Naive thymus-derived CD4-positive, alpha-beta T cell (primary cell): Measurements from ENCODE around the gene MED25. TPM values are rescaled to one million over a fixed set of nuclear protein-coding genes. Genes with fewer than 3 reads are reported as not detected.

ENCODE experiments used
- ATAC-seq: fragments of 150-1000 bp; cut with Tn5 transposase; 2 replicates; pipeline ENCODE4 v1.10.0; 2021; ENCODE audit warnings: mild to moderate bottlenecking, moderate library complexity
- CTCF ChIA-PET: fragments of 350-600 bp; sonication (Branson Sonifier 250); formaldehyde crosslinking; loops from one replicate; lab custom pipeline; 2021; ENCODE audit warnings: antibody characterized with exemption; lab: Charles Lee
- POLR2A ChIA-PET: fragments of 350-600 bp; sonication (Branson Sonifier 250); formaldehyde crosslinking; loops from one replicate; lab custom pipeline; 2021; ENCODE audit warnings: antibody characterized with exemption, inconsistent platforms; lab: Charles Lee
- DNase-seq, 9 donors: peaks; one replicate each; pipeline versions ENCODE4 v3.0.0 to v3.0.0-alpha.2; 2020 to 2022; ENCODE audit warnings: mixed read lengths in 1 of 9
- H3K27ac ChIP-seq: one replicate; pipeline ENCODE4 v1.7.0; 2013; ENCODE audit warnings: mild to moderate bottlenecking, low read depth, low read length, moderate library complexity
- H3K27me3 ChIP-seq, 2 donors: one replicate each; pipeline ENCODE4 v1.7.0; 2013; ENCODE audit warnings: low read length in 2 of 2, mild to moderate bottlenecking in 2 of 2, moderate library complexity in 2 of 2; ENCODE audit not compliant: control insufficient read depth in 2 of 2, insufficient read depth in 2 of 2
- H3K36me3 ChIP-seq, 3 experiments: 1 replicate in 2 of 3; 2 replicates in 1 of 3; pipeline ENCODE4 v1.7.0; 2013; ENCODE audit warnings: low read length in 3 of 3, mild to moderate bottlenecking in 3 of 3, moderate library complexity in 1 of 3; ENCODE audit not compliant: insufficient read depth in 3 of 3, control insufficient read depth in 2 of 3
- H3K4me1 ChIP-seq, 2 donors: one replicate each; pipeline ENCODE4 v1.7.0; 2013; ENCODE audit warnings: low read length in 2 of 2, mild to moderate bottlenecking in 2 of 2, moderate library complexity in 1 of 2; ENCODE audit not compliant: control insufficient read depth in 2 of 2, insufficient read depth in 2 of 2
- H3K4me3 ChIP-seq: 2 replicates; pipeline ENCODE4 v1.7.0; 2013; ENCODE audit warnings: mild to moderate bottlenecking, low read length
- H3K9me3 ChIP-seq, 3 experiments: 1 replicate in 2 of 3; 2 replicates in 1 of 3; pipeline ENCODE4 v1.7.0; 2013; ENCODE audit warnings: low read length in 3 of 3; ENCODE audit not compliant: control insufficient read depth in 2 of 3
- H3K27ac Mint-ChIP-seq, 9 donors: one replicate each; pipeline ENCODE4 v1.8.0; 2020 to 2022; ENCODE audit warnings: mixed read lengths in 9 of 9, mild to moderate bottlenecking in 8 of 9, moderate library complexity in 5 of 9, inconsistent platforms in 2 of 9
- H3K27me3 Mint-ChIP-seq, 5 donors: one replicate each; pipeline ENCODE4 v1.8.0; 2021 to 2022; ENCODE audit warnings: mixed read lengths in 5 of 5, mild to moderate bottlenecking in 1 of 5
- H3K36me3 Mint-ChIP-seq, 5 donors: one replicate each; pipeline ENCODE4 v1.8.0; 2020 to 2022; ENCODE audit warnings: mixed read lengths in 5 of 5, mild to moderate bottlenecking in 3 of 5, inconsistent platforms in 1 of 5
- H3K4me1 Mint-ChIP-seq, 7 donors: one replicate each; pipeline ENCODE4 v1.8.0; 2020 to 2022; ENCODE audit warnings: mixed read lengths in 7 of 7, mild to moderate bottlenecking in 3 of 7, inconsistent platforms in 1 of 7
- H3K4me3 Mint-ChIP-seq, 10 donors: one replicate each; pipeline ENCODE4 v1.8.0; 2020 to 2022; ENCODE audit warnings: mild to moderate bottlenecking in 10 of 10, mixed read lengths in 10 of 10, moderate library complexity in 6 of 10, inconsistent platforms in 2 of 10
- H3K9me3 Mint-ChIP-seq, 11 donors: one replicate each; pipeline ENCODE4 v1.8.0; 2020 to 2022; ENCODE audit warnings: mixed read lengths in 11 of 11, mild to moderate bottlenecking in 4 of 11, inconsistent platforms in 1 of 11, moderate library complexity in 1 of 11
- intact Hi-C, 2 donors: fragments of 100-400 bp; cut with micrococcal nuclease; formaldehyde crosslinking; loops; one replicate each; pipeline ENCODE4 v1.15.1; 2023
- polyA plus RNA-seq, 2 donors: library from polyadenylated mRNA; unstranded; fragments of 300-500 nt; fragmentation: Illumina TruSeq; gene quantifications; one replicate each; pipeline ENCODE4 v1.2.3, GENCODE V29; 2021
- total RNA-seq, 6 experiments: library from RNA in 5 of 6; stranded (reverse) in 5 of 6; gene quantifications; 1 replicate in 5 of 6; 2 replicates in 1 of 6; pipeline ENCODE4 v1.2.3 and lab custom pipeline; 2021 to 2026

The MED25 gene
- total and polyA plus RNA-seq, 7 experiments from 2014 or later, result 10.8 to 75.2 (median 39.9) TPM

GRCh38 chr19:49877020-49877878 lies 59.2 kb downstream of the MED25 start, which contains the start of the genes AKT1S1 and TBC1D17:
AKT1S1 (minus strand) TSS chr19:49877355; CDS start chr19:49873295, 4,060 bp downstream.
TBC1D17 (plus strand) TSS chr19:49877702; CDS start chr19:49877724, 22 bp downstream.
- Histone ChIP-seq H3K9me3 (no peaks in the 10 kb centered on the region), H3K4me1 (peaks cover 11 to 20% of the 10 kb centered on the region in 2 donors), H3K36me3 (peaks cover 6 to 36% (median 18%) of the 10 kb centered on the region in 3 experiments), H3K27ac (peak within 1 kb of the TSS; percentile 97), H3K4me3 (peak within 1 kb of the TSS; percentile 96), H3K27me3 (no peaks in the 10 kb centered on the region)
- POLR2A ChIA-PET, result interaction anchor here (0.6 to 3.7 kb wide), 25 partner anchors 9 to 1513 kb away, joined by 3 to 47 read pairs (median 6); partner anchors contain the start of genes AP2A1, ATF5, BCL2L12 and FUZ
- DNase-seq (peak; percentile 90 to 100 (median 99)), ATAC-seq (peak; percentile 81)
- H3K27me3 Mint-ChIP-seq, result no peaks in the 10 kb centered on the region
- H3K36me3 Mint-ChIP-seq, result peaks cover 0 to 14% (median 5%) of the 10 kb centered on the region in 5 donors
- peaks cover 0 to 1% (median 0%) of the 10 kb centered on the region in 11 donors for H3K9me3 Mint-ChIP-seq
- intact Hi-C loops, result loop anchor here (1.0 to 10.0 kb wide), 25 partner anchors 8 to 1544 kb away; partner anchors contain the start of genes ATF5 (in 2 of the 2), NUP62 (in 2 of the 2), ALDH16A1 (in 1 of the 2) and BCL2L12 (in 1 of the 2)
- peaks cover 23 to 35% (median 28%) of the 10 kb centered on the region in 7 donors for H3K4me1 Mint-ChIP-seq
- H3K27ac Mint-ChIP-seq, result no peak within 1 kb of the TSS
- CTCF ChIA-PET, result interaction anchor here (0.7 to 1.6 kb wide), 2 partner anchors 27 to 64 kb away, joined by 3 read pairs; partner anchors contain the start of genes FUZ and PTOV1
- H3K4me3 Mint-ChIP-seq, result no peak within 1 kb of the TSS

- peak; percentile 77 for ATAC-seq
Measured at GRCh38 chr19:49877879-49878743, 60.0 kb downstream of the MED25 start.

GRCh38 chr19:49878744-49879070 lies 60.6 kb downstream of the MED25 start:
- DNase-seq (no peak), ATAC-seq (no peak)
- H3K27me3 Mint-ChIP-seq, result no peaks in the 10 kb centered on the region
- Histone ChIP-seq H3K27ac (peak overlapping the region; percentile 97), H3K4me3 (no peak overlapping the region), H3K9me3 (no peaks in the 10 kb centered on the region), H3K27me3 (no peaks in the 10 kb centered on the region), H3K4me1 (peaks cover 11 to 20% of the 10 kb centered on the region in 2 donors), H3K36me3 (peaks cover 6 to 51% (median 28%) of the 10 kb centered on the region in 3 experiments)
- intact Hi-C loops, result loop anchor here (5.0 to 10.0 kb wide), 5 partner anchors 286 to 1256 kb away; partner anchors contain the start of genes DBP (in 1 of the 2) and PRR12 (in 1 of the 2)
- peaks cover 0 to 22% (median 8%) of the 10 kb centered on the region in 5 donors for H3K36me3 Mint-ChIP-seq
- peaks cover 0 to 1% (median 0%) of the 10 kb centered on the region in 11 donors for H3K9me3 Mint-ChIP-seq
- ChIA-PET POLR2A (interaction anchor here (0.8 kb wide), 1 partner anchor 28 kb away, joined by 3 read pairs; the partner anchor contains the start of gene PTOV1), CTCF (interaction anchor here (0.6 kb wide), 1 partner anchor 93 kb away, joined by 3 read pairs; no protein-coding TSS in a partner anchor)
- H3K4me1 Mint-ChIP-seq, result peaks cover 23 to 35% (median 28%) of the 10 kb centered on the region in 7 donors
- H3K4me3 Mint-ChIP-seq, result no peak overlapping the region
- peak overlapping the region in 2 of 9 donors; percentile 59 to 63 for H3K27ac Mint-ChIP-seq

More at GRCh38 chr19:49877879-49878743, 60.0 kb downstream of the MED25 start:
- Histone ChIP-seq H3K9me3 (no peaks in the 10 kb centered on the region), H3K27ac (peak overlapping the region; percentile 97), H3K4me3 (peak overlapping the region; percentile 88), H3K36me3 (peaks cover 6 to 45% (median 24%) of the 10 kb centered on the region in 3 experiments), H3K27me3 (no peaks in the 10 kb centered on the region), H3K4me1 (peaks cover 11 to 20% of the 10 kb centered on the region in 2 donors)
- Mint-ChIP-seq H3K4me1 (peaks cover 23 to 35% (median 28%) of the 10 kb centered on the region in 7 donors), H3K27me3 (no peaks in the 10 kb centered on the region), H3K36me3 (peaks cover 0 to 17% (median 6%) of the 10 kb centered on the region in 5 donors), H3K9me3 (peaks cover 0 to 1% (median 0%) of the 10 kb centered on the region in 11 donors), H3K27ac (no peak overlapping the region), H3K4me3 (no peak overlapping the region)
- ChIA-PET POLR2A (interaction anchor here (1.0 to 3.7 kb wide), 14 partner anchors 10 to 389 kb away, joined by 4 to 47 read pairs (median 7); partner anchors contain the start of genes AP2A1, ATF5, BCL2L12 and FUZ), CTCF (interaction anchor here (0.6 to 1.6 kb wide), 2 partner anchors 65 to 92 kb away, joined by 3 read pairs; partner anchors contain the start of gene FUZ)
- peak; percentile 94 to 99 (median 96) for DNase-seq
- intact Hi-C loops, result loop anchor here (1.0 to 10.0 kb wide), 25 partner anchors 9 to 1545 kb away; partner anchors contain the start of genes ATF5 (in 2 of the 2), NUP62 (in 2 of the 2), ALDH16A1 (in 1 of the 2) and BCL2L12 (in 1 of the 2)

GRCh38 chr19:49879243-49879963 lies 61.3 kb downstream of the MED25 start:
- ChIA-PET POLR2A (interaction anchor here (0.6 to 0.8 kb wide), 2 partner anchors 29 to 65 kb away, joined by 3 read pairs; partner anchors contain the start of gene PTOV1), CTCF (interaction anchor here (0.6 to 0.7 kb wide), 2 partner anchors 94 to 1250 kb away, joined by 3 to 4 read pairs; no protein-coding TSS in a partner anchor)
- no peak for ATAC-seq
- Histone ChIP-seq H3K27ac (peak overlapping the region; percentile 15), H3K36me3 (peaks cover 6 to 58% (median 33%) of the 10 kb centered on the region in 3 experiments), H3K4me3 (no peak overlapping the region), H3K9me3 (no peaks in the 10 kb centered on the region), H3K27me3 (no peaks in the 10 kb centered on the region), H3K4me1 (peaks cover 11 to 20% of the 10 kb centered on the region in 2 donors)
- Mint-ChIP-seq H3K27me3 (no peaks in the 10 kb centered on the region), H3K27ac (peak overlapping the region in 2 of 9 donors; percentile 8 to 39), H3K9me3 (peaks cover 0 to 1% (median 0%) of the 10 kb centered on the region in 11 donors), H3K36me3 (peaks cover 0 to 22% (median 9%) of the 10 kb centered on the region in 5 donors), H3K4me1 (peaks cover 24 to 34% (median 28%) of the 10 kb centered on the region in 7 donors), H3K4me3 (peak overlapping the region in 2 of 10 donors; percentile 5 to 32)
- no peak for DNase-seq
- intact Hi-C loops, result loop anchor here (5.0 to 10.0 kb wide), 5 partner anchors 287 to 1257 kb away; partner anchors contain the start of genes DBP (in 1 of the 2) and PRR12 (in 1 of the 2)

- H3K36me3 Mint-ChIP-seq, result peaks cover 0 to 25% (median 14%) of the 10 kb centered on the region in 5 donors
- DNase-seq, result no peak
- intact Hi-C loops, result no loop called here
- Histone ChIP-seq H3K4me1 (peaks cover 11 to 20% of the 10 kb centered on the region in 2 donors), H3K4me3 (no peak overlapping the region), H3K27ac (no peak overlapping the region), H3K27me3 (no peaks in the 10 kb centered on the region), H3K9me3 (no peaks in the 10 kb centered on the region), H3K36me3 (peaks cover 6 to 64% (median 33%) of the 10 kb centered on the region in 3 experiments)
- CTCF ChIA-PET, result interaction anchor here (0.7 kb wide), 1 partner anchor 1249 kb away, joined by 4 read pairs; no protein-coding TSS in a partner anchor
- H3K4me1 Mint-ChIP-seq, result peaks cover 21 to 24% (median 23%) of the 10 kb centered on the region in 7 donors
- POLR2A ChIA-PET, result no interaction called here
- H3K27me3 Mint-ChIP-seq, result no peaks in the 10 kb centered on the region
- peak overlapping the region in 3 of 9 donors; percentile 25 to 82 (median 61) for H3K27ac Mint-ChIP-seq
- H3K9me3 Mint-ChIP-seq, result peaks cover 0 to 1% (median 0%) of the 10 kb centered on the region in 11 donors
- no peak for ATAC-seq
- peak overlapping the region in 2 of 10 donors; percentile 5 to 16 for H3K4me3 Mint-ChIP-seq
Measured at GRCh38 chr19:49880162-49880869, 62.2 kb downstream of the MED25 start.
